Adrenal gland (tissue), 12 donors: ENCODE data around the gene SSTR4. TPM values are rescaled to one million over a fixed set of nuclear protein-coding genes. Genes with fewer than 3 reads are reported as not detected.

Experiments
- DNase-seq, 7 donors: peaks; one replicate each; pipeline ENCODE4 v3.0.0-alpha.2; 2019 to 2020
- H3K27ac ChIP-seq, 5 donors: fragments of 200-600 bp; sonication (generic) in 4 of 5; 1 replicate in 3 of 5; 2 replicates in 2 of 5; pipeline versions ENCODE4 v1.5.1 to v1.8.0; 2016 to 2020; ENCODE audit warnings: mild to moderate bottlenecking in 1 of 5
- H3K27me3 ChIP-seq: fragments of 200-600 bp; 2 replicates; pipeline ENCODE4 v1.8.0; 2021
- H3K36me3 ChIP-seq, 2 donors: fragments of 200-600 bp; replicated peaks in 1 of 2; 1 replicate in 1 of 2; 2 replicates in 1 of 2; pipeline versions ENCODE4 v1.5.1 to v1.8.0; 2018 to 2022
- H3K4me1 ChIP-seq, 2 donors: fragments of 200-600 bp; replicated peaks in 1 of 2; 1 replicate in 1 of 2; 2 replicates in 1 of 2; pipeline versions ENCODE4 v1.5.1 to v1.8.0; 2018 to 2021
- H3K4me3 ChIP-seq, 4 donors: fragments of 200-600 bp; sonication (generic) in 3 of 4; one replicate each; pipeline ENCODE4 v1.5.1; 2016 to 2018
- H3K9me3 ChIP-seq, 3 donors: fragments of 200-600 bp; sonication (generic) in 1 of 3; replicated peaks in 1 of 3; 1 replicate in 2 of 3; 2 replicates in 1 of 3; pipeline versions ENCODE4 v1.5.1 to v1.8.0; 2016 to 2021
- POLR2A ChIP-seq, 2 donors: fragments of 450-650 bp; IDR thresholded peaks; one replicate each; pipeline ENCODE4 v1.6.1; 2017; ENCODE audit warnings: antibody characterized with exemption in 2 of 2, mild to moderate bottlenecking in 2 of 2, moderate library complexity in 1 of 2
- WGBS, 4 donors: extraction: QIAGEN DNeasy Blood & Tissue Kit in 2 of 4; methylation state at CpG; one replicate each; pipeline versions ENCODE4 v1.1.5 to v1.1.7; 2013 to 2017; 5-methylcytosine and 5-hydroxymethylcytosine counted together
- intact Hi-C, 2 donors: fragments of 100-400 bp; cut with DNase I; formaldehyde crosslinking; loops; one replicate each; pipeline versions ENCODE4 v1.14.1 to v1.15.0; 2022 to 2023
- polyA plus RNA-seq, 3 donors: library from polyadenylated mRNA; stranded (reverse); fragments of 200-250 nt in 2 of 3; fragments of 350-450 nt in 1 of 3; fragmentation: Illumina TruSeq in 1 of 3; extraction: RNeasy Lipid Tissue Mini Kit (QIAGEN cat#74804) in 1 of 3; gene quantifications; one replicate each; pipeline ENCODE4 v1.2.3, GENCODE V29; 2013 to 2014
- total RNA-seq, 9 donors: library from RNA; depleted of rRNA in 4 of 9; stranded (reverse); fragments of >200 nt in 4 of 9; fragments of 120-200 nt in 1 of 9; fragmentation: NEBNext Ultra II Directional in 1 of 9; extraction: Animal tissue kit (Norgen Biotek cat#: 25700) in 1 of 9; gene quantifications; one replicate each; pipeline versions ENCODE4 v1.1.0 to v1.2.4, GENCODE V29; 2013 to 2023
- TF ChIP-seq, protein P1 (sequence below), 6 experiments: fragments of 450-650 bp in 4 of 6; fragments of 200-600 bp in 2 of 6; sonication (generic) in 1 of 6; IDR thresholded peaks; 1 replicate in 5 of 6; 2 replicates in 1 of 6; pipeline versions ENCODE4 v1.5.1 to v1.8.0; 2016 to 2021; ENCODE audit warnings: antibody characterized with exemption in 6 of 6, mild to moderate bottlenecking in 2 of 6, moderate library complexity in 1 of 6
- donor health status: healthy with polysubstance abuse.
- donor health status: Bipolar disorder and iron deficiency.
- donor health status: DM: yes; HTN: yes; CAD: no.
- donor health status: DM: no; HTN: no; CAD: no.
- donor health status: DM: no; HTN: no; CAD: no.
- donor health status: DM: yes; HTN: yes; CAD: no.

The SSTR4 gene
- total and polyA plus RNA-seq, 12 donors, result not detected

DNA sequence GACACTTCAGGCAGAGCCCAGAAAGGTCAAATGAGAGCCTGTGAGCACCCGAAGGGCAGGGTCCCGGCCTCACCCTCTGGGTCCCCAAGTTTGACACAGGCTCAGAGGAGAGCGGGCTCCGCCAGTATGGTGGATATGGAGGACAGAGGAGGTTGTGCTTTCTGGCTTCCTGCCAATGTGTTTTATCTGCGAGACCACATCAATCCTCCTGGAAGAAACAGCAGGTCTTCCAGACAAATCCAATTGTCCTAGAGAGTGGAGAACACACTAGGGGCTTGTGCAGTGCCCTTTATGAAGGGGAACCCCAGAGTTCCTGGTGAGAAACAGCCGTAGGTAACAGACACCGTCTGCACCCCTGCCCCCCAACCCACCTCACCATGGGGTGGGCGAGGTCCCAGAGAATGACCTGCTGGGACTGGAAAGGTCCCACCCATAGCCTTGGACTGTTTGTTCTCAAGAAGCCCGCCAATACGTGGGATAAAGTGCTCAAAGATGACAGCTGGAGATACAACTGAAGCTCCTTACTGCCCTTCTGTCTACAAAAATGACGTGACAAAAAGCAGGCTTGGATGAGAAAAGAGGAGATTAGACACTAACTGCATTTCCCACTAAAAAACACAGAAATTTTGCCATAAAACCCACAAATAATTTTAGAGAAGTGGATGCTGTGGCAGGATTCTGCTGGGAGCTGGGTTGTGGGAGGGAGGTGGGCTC lies 23.9 kb upstream of the SSTR4 start:
- intact Hi-C loops, result no loop called here
- WGBS, 4 donors, result 85 to 90% (median 88%) methylated on average over 10 to 11 of the region's 11 CpGs

GRCh38 chr20:23013429-23013828 lies 21.7 kb upstream of the SSTR4 start:
- Histone ChIP-seq H3K27me3 (no peaks in the 10 kb centered on the region), H3K4me1 (peaks cover 0 to 7% of the 10 kb centered on the region in 2 donors), H3K27ac (no peak overlapping the region), H3K36me3 (no peaks in the 10 kb centered on the region), H3K9me3 (no peaks in the 10 kb centered on the region), H3K4me3 (no peak overlapping the region)
- intact Hi-C loops, result no loop called here
- no peak for TF ChIP-seq POLR2A (IDR thresholded peaks at IDR 0.05)
- TF ChIP-seq, protein P1, sequence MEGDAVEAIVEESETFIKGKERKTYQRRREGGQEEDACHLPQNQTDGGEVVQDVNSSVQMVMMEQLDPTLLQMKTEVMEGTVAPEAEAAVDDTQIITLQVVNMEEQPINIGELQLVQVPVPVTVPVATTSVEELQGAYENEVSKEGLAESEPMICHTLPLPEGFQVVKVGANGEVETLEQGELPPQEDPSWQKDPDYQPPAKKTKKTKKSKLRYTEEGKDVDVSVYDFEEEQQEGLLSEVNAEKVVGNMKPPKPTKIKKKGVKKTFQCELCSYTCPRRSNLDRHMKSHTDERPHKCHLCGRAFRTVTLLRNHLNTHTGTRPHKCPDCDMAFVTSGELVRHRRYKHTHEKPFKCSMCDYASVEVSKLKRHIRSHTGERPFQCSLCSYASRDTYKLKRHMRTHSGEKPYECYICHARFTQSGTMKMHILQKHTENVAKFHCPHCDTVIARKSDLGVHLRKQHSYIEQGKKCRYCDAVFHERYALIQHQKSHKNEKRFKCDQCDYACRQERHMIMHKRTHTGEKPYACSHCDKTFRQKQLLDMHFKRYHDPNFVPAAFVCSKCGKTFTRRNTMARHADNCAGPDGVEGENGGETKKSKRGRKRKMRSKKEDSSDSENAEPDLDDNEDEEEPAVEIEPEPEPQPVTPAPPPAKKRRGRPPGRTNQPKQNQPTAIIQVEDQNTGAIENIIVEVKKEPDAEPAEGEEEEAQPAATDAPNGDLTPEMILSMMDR (IDR thresholded peaks at IDR 0.05), result no peak
- 35 to 61% (median 39%) methylated on average over 5 of the region's 5 CpGs for WGBS, 4 donors
- DNase-seq, result peak in 1 of 7 donors; percentile 53

More for the DNA sequence above, 23.9 kb upstream of the SSTR4 start:
- Histone ChIP-seq H3K4me1 (peaks cover 0 to 7% of the 10 kb centered on the region in 2 donors), H3K27ac (no peak overlapping the region), H3K4me3 (no peak overlapping the region), H3K36me3 (no peaks in the 10 kb centered on the region), H3K27me3 (no peaks in the 10 kb centered on the region), H3K9me3 (no peaks in the 10 kb centered on the region)
- DNase-seq, result no peak
- TF ChIP-seq, protein P1 (IDR thresholded peaks at IDR 0.05), result no peak
- TF ChIP-seq POLR2A (IDR thresholded peaks at IDR 0.05), result no peak

GRCh38 chr20:23017516-23017915 lies 17.6 kb upstream of the SSTR4 start:
- Histone ChIP-seq H3K4me3 (no peak overlapping the region), H3K4me1 (peaks cover 0 to 7% of the 10 kb centered on the region in 2 donors), H3K36me3 (no peaks in the 10 kb centered on the region), H3K27me3 (no peaks in the 10 kb centered on the region), H3K9me3 (no peaks in the 10 kb centered on the region), H3K27ac (no peak overlapping the region)
- TF ChIP-seq, protein P1 (IDR thresholded peaks at IDR 0.05), result no peak
- TF ChIP-seq POLR2A (IDR thresholded peaks at IDR 0.05), result no peak
- DNase-seq, result no peak
- intact Hi-C loops, result no loop called here
- 76 to 87% (median 86%) methylated on average over 2 of the region's 2 CpGs for WGBS, 4 donors

DNA sequence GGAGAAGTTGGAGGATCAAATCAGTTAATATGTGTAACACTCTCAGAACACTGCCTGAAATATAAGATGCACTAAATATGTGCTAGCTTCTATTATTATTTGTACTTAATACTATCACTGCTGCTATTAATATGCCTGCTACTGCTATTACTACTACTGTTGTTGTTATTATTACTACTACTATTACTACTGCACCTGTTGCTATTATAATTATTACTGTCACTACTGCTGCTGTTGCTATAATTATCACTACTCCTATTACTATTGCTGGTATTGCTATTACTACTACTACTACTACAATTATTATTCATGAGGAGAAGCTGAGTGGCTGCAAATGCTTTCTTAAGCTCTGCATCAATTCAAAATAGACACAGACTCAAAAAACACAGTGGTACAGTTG lies 16.7 kb upstream of the SSTR4 start:
- TF ChIP-seq POLR2A (IDR thresholded peaks at IDR 0.05), result no peak
- TF ChIP-seq, protein P1 (IDR thresholded peaks at IDR 0.05), result no peak
- Histone ChIP-seq H3K36me3 (no peaks in the 10 kb centered on the region), H3K4me1 (peaks cover 0 to 2% of the 10 kb centered on the region in 2 donors), H3K27ac (no peak overlapping the region), H3K9me3 (no peaks in the 10 kb centered on the region), H3K4me3 (no peak overlapping the region), H3K27me3 (no peaks in the 10 kb centered on the region)
- intact Hi-C loops, result no loop called here
- no peak for DNase-seq
